HepG2 (cell line): ENCODE data around the gene HOXA7. TPM values are rescaled to one million over a fixed set of nuclear protein-coding genes. Genes with fewer than 3 reads are reported as not detected.

Experiments used
- ATF7-NPFF ChIP-seq: sonication (generic); formaldehyde crosslinking; IDR thresholded peaks from 2 replicates; pipeline ENCODE4 v1.8.1; 2023; ENCODE audit warnings: mild to moderate bottlenecking, low read depth, missing genetic modification reagents, moderate library complexity
- FOXK1 ChIP-seq: sonication (generic); formaldehyde crosslinking; IDR thresholded peaks from 2 replicates; pipeline ENCODE4 v1.4.0; 2020; ENCODE audit warnings: low read depth, missing genetic modification reagents, borderline replicate concordance
- LRRFIP1 ChIP-seq: sonication (generic); formaldehyde crosslinking; conservative IDR thresholded peaks from 2 replicates; pipeline ENCODE4 v1.4.0; 2020; ENCODE audit warnings: missing genetic modification reagents
- NFIC ChIP-seq: IDR thresholded peaks from 2 replicates; pipeline ENCODE4 v1.6.1; 2012; ENCODE audit warnings: mild to moderate bottlenecking, low read length, inconsistent platforms
- POLR2A ChIP-seq, 2 experiments: IDR thresholded peaks; 2 replicates each; pipeline ENCODE4 v1.6.1; 2011; ENCODE audit warnings: low read depth in 2 of 2, low read length in 2 of 2, mild to moderate bottlenecking in 1 of 2, moderate library complexity in 1 of 2; ENCODE audit not compliant: insufficient read depth in 1 of 2
- TBL1XR1 ChIP-seq: fragments of 150-350 bp; IDR thresholded peaks from 2 replicates; pipeline ENCODE4 v1.6.1; 2014; ENCODE audit warnings: borderline replicate concordance, low read length; ENCODE audit not compliant: partially characterized antibody
- TFE3 ChIP-seq: IDR thresholded peaks from 2 replicates; pipeline ENCODE4 v1.6.1; 2016
- THAP11 ChIP-seq: IDR thresholded peaks from 2 replicates; pipeline ENCODE4 v1.6.1; 2016; ENCODE audit warnings: missing biosample characterization, missing genetic modification reagents
- ZNF143 ChIP-seq: sonication (generic); formaldehyde crosslinking; IDR thresholded peaks from 2 replicates; pipeline ENCODE4 v1.4.0; 2020; ENCODE audit warnings: missing genetic modification reagents
- ZNF251 ChIP-seq: sonication (generic); formaldehyde crosslinking; IDR thresholded peaks from 2 replicates; pipeline ENCODE4 v1.9.0; 2021; ENCODE audit warnings: mild to moderate bottlenecking, missing genetic modification reagents
- ZNF687 ChIP-seq: sonication (generic); formaldehyde crosslinking; IDR thresholded peaks from 2 replicates; pipeline ENCODE4 v1.5.1; 2020; ENCODE audit warnings: mild to moderate bottlenecking, missing genetic modification reagents, moderate library complexity
- ZNF747 ChIP-seq: sonication (generic); formaldehyde crosslinking; IDR thresholded peaks from 2 replicates; pipeline ENCODE4 v1.8.1; 2023; ENCODE audit warnings: missing genetic modification reagents, mild to moderate bottlenecking, borderline replicate concordance
- ZSCAN12 ChIP-seq: sonication (generic); formaldehyde crosslinking; IDR thresholded peaks from 2 replicates; pipeline ENCODE4 v1.9.0; 2021; ENCODE audit warnings: mild to moderate bottlenecking, missing genetic modification reagents
- polyA plus RNA-seq, 8 experiments: library from polyadenylated mRNA; depleted of rRNA in 3 of 8; stranded (reverse) in 7 of 8; unstranded in 1 of 8; fragments of >200 nt; fragmentation: Illumina TruSeq in 4 of 8; extraction: Trizol in 4 of 8; gene quantifications; 2 replicates each; pipeline versions ENCODE4 v1.2.1 to v1.2.3, GENCODE V29; 2011 to 2016; ENCODE audit warnings: low read depth in 4 of 8, missing spikeins in 1 of 8, mixed read lengths in 1 of 8; ENCODE audit not compliant: insufficient read depth in 1 of 8
- total RNA-seq, 5 experiments: library from RNA; depleted of rRNA; stranded (reverse); fragments of >200 nt; fragmentation: Illumina TruSeq; extraction: Trizol; gene quantifications; 2 replicates each; pipeline ENCODE4 v1.2.3, GENCODE V29; 2016; ENCODE audit warnings: low read depth in 1 of 5
- TF ChIP-seq, protein P1 (sequence below): sonication (generic); formaldehyde crosslinking; conservative IDR thresholded peaks from 2 replicates; pipeline ENCODE4 v1.4.0; 2020; ENCODE audit warnings: mild to moderate bottlenecking, missing genetic modification reagents, moderate library complexity

The HOXA7 gene
- total and polyA plus RNA-seq, 2 of the 13 experiments (the other 11 are each of a cell fraction or from before 2014, with no cell fraction given): 0.05 TPM; not detected in 1

GRCh38 chr7:27130540-27131389 lies 25.7 kb downstream of the HOXA7 start, which contains the start of gene HOXA4 (continued):
- TF ChIP-seq LRRFIP1 (no peak), ZNF143 (CRISPR knock-in tag) (no peak), ZSCAN12 (CRISPR knock-in tag) (no peak), THAP11 (peak; percentile 77), TFE3 (no peak), ZNF747 (CRISPR knock-in tag) (peak; percentile 83; the same call in 1 of the 2 replicates), FOXK1 (CRISPR knock-in tag) (peak; percentile 46; the same call in 1 of the 2 replicates), ATF7-NPFF (peak; percentile 49; the same call in 1 of the 2 replicates), TBL1XR1 (peak; percentile 81), POLR2A (IDR thresholded peaks at IDR 0.05; ENCODE audit: insufficient read depth in 1 of 2, low read depth in 2 of 2, low read length in 2 of 2) (peak; percentile 76 to 77), ZNF251 (CRISPR knock-in tag) (no peak), NFIC (no peak), ZNF687 (CRISPR knock-in tag) (peak; percentile 95)
- TF ChIP-seq, protein P1, sequence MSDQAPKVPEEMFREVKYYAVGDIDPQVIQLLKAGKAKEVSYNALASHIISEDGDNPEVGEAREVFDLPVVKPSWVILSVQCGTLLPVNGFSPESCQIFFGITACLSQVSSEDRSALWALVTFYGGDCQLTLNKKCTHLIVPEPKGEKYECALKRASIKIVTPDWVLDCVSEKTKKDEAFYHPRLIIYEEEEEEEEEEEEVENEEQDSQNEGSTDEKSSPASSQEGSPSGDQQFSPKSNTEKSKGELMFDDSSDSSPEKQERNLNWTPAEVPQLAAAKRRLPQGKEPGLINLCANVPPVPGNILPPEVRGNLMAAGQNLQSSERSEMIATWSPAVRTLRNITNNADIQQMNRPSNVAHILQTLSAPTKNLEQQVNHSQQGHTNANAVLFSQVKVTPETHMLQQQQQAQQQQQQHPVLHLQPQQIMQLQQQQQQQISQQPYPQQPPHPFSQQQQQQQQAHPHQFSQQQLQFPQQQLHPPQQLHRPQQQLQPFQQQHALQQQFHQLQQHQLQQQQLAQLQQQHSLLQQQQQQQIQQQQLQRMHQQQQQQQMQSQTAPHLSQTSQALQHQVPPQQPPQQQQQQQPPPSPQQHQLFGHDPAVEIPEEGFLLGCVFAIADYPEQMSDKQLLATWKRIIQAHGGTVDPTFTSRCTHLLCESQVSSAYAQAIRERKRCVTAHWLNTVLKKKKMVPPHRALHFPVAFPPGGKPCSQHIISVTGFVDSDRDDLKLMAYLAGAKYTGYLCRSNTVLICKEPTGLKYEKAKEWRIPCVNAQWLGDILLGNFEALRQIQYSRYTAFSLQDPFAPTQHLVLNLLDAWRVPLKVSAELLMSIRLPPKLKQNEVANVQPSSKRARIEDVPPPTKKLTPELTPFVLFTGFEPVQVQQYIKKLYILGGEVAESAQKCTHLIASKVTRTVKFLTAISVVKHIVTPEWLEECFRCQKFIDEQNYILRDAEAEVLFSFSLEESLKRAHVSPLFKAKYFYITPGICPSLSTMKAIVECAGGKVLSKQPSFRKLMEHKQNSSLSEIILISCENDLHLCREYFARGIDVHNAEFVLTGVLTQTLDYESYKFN (CRISPR knock-in tag): peak; percentile 74
